Gastroesophageal sphincter (tissue), 4 donors: ENCODE data around the gene HOXA6. TPM values are rescaled to one million over a fixed set of nuclear protein-coding genes. Genes with fewer than 3 reads are reported as not detected.

Source experiments
- ATAC-seq: fragments of 150-250 bp; one replicate; pipeline ENCODE4 v1.9.1; 2016; ENCODE audit warnings: mild to moderate bottlenecking, moderate library complexity
- H3K27ac ChIP-seq, 4 donors: fragments of 200-600 bp; sonication (generic) in 3 of 4; 1 replicate in 3 of 4; 2 replicates in 1 of 4; pipeline ENCODE4 v1.5.1; 2016 to 2019
- H3K27me3 ChIP-seq: fragments of 200-600 bp; sonication (generic); one replicate; pipeline ENCODE4 v1.5.1; 2019
- H3K36me3 ChIP-seq, 2 donors: fragments of 200-600 bp; sonication (generic); one replicate each; pipeline ENCODE4 v1.5.1; 2019; ENCODE audit warnings: control low read depth in 1 of 2
- H3K4me1 ChIP-seq, 3 donors: fragments of 200-600 bp; sonication (generic); 1 replicate in 2 of 3; 2 replicates in 1 of 3; pipeline ENCODE4 v1.5.1; 2016 to 2019; ENCODE audit warnings: control low read depth in 2 of 3
- H3K4me3 ChIP-seq, 2 donors: fragments of 200-600 bp; sonication (generic); one replicate each; pipeline ENCODE4 v1.5.1; 2019; ENCODE audit warnings: mild to moderate bottlenecking in 1 of 2, moderate library complexity in 1 of 2
- H3K9me3 ChIP-seq, 3 donors: fragments of 200-600 bp; sonication (generic); one replicate each; pipeline ENCODE4 v1.5.1; 2017 to 2019; ENCODE audit warnings: control low read depth in 2 of 3
- CTCF ChIP-seq, 4 experiments: fragments of 200-600 bp in 2 of 4; fragments of 450-650 bp in 2 of 4; sonication (generic) in 1 of 4; IDR thresholded peaks; one replicate each; pipeline ENCODE4 v1.5.1; 2017 to 2019; ENCODE audit warnings: antibody characterized with exemption in 4 of 4, mild to moderate bottlenecking in 2 of 4, moderate library complexity in 2 of 4
- EP300 ChIP-seq: sonication (generic); formaldehyde crosslinking; IDR thresholded peaks from one replicate; pipeline ENCODE4 v1.6.1; 2017; ENCODE audit warnings: antibody characterized with exemption, mild to moderate bottlenecking
- POLR2A ChIP-seq, 2 donors: fragments of 450-650 bp; IDR thresholded peaks; one replicate each; pipeline ENCODE4 v1.6.1; 2017; ENCODE audit warnings: antibody characterized with exemption in 2 of 2, mild to moderate bottlenecking in 2 of 2, moderate library complexity in 1 of 2
- POLR2AphosphoS5 ChIP-seq: sonication (generic); formaldehyde crosslinking; IDR thresholded peaks from one replicate; pipeline ENCODE4 v1.6.1; 2017; ENCODE audit warnings: antibody characterized with exemption
- WGBS, 2 donors: methylation state at CpG; one replicate each; pipeline ENCODE4 v1.1.5; 2018; ENCODE audit warnings: low coverage in 1 of 2; 5-methylcytosine and 5-hydroxymethylcytosine counted together
- total RNA-seq, 4 donors: library from RNA; depleted of rRNA; stranded (reverse); fragments of >200 nt; gene quantifications; one replicate each; pipeline ENCODE4 v1.1.0, GENCODE V29; 2016

The HOXA6 gene
- total RNA-seq, 4 donors from 2014 or later: 0.46 to 12.7 TPM; not detected in 2

- 20% methylated on average over 6 of the region's 39 CpGs; no CpG with 5 or more reads in 1 of the 2 donors for WGBS, 2 donors
- ATAC-seq: no peak
- Histone ChIP-seq H3K4me3 (no peak overlapping the region), H3K4me1 (peaks cover 0 to 52% (median 12%) of the 10 kb centered on the region in 3 donors), H3K27ac (no peak overlapping the region), H3K9me3 (no peaks in the 10 kb centered on the region), H3K27me3 (peaks cover 100% of the 10 kb centered on the region), H3K36me3 (no peaks in the 10 kb centered on the region)
- TF ChIP-seq EP300 (no peak), POLR2A (IDR thresholded peaks at IDR 0.05) (no peak), POLR2AphosphoS5 (no peak), CTCF (IDR thresholded peaks at IDR 0.05) (no peak)
Measured at GRCh38 chr7:27182861-27183681, 35.5 kb upstream of the HOXA6 start.

GRCh38 chr7:27182285-27182841 is 34.8 kb upstream of the HOXA6 start:
- Histone ChIP-seq H3K9me3 (no peaks in the 10 kb centered on the region), H3K4me3 (no peak overlapping the region), H3K27me3 (peaks cover 100% of the 10 kb centered on the region), H3K36me3 (no peaks in the 10 kb centered on the region), H3K27ac (no peak overlapping the region), H3K4me1 (peaks cover 0 to 46% (median 11%) of the 10 kb centered on the region in 3 donors)
- no peak for ATAC-seq
- no peak for TF ChIP-seq CTCF (IDR thresholded peaks at IDR 0.05)
- no peak for TF ChIP-seq POLR2A (IDR thresholded peaks at IDR 0.05)
- 0% methylated on average over 2 of the region's 4 CpGs; no CpG with 5 or more reads in 1 of the 2 donors for WGBS, 2 donors

GRCh38 chr7:27181795-27182275 is 34.3 kb upstream of the HOXA6 start:
- 60% methylated on average over 1 of the region's 4 CpGs; no CpG with 5 or more reads in 1 of the 2 donors for WGBS, 2 donors
- Histone ChIP-seq H3K4me1 (peaks cover 0 to 46% (median 11%) of the 10 kb centered on the region in 3 donors), H3K4me3 (no peak overlapping the region), H3K36me3 (no peaks in the 10 kb centered on the region), H3K27me3 (peaks cover 100% of the 10 kb centered on the region), H3K27ac (no peak overlapping the region), H3K9me3 (no peaks in the 10 kb centered on the region)
- TF ChIP-seq CTCF (IDR thresholded peaks at IDR 0.05) (no peak), POLR2A (IDR thresholded peaks at IDR 0.05) (no peak), POLR2AphosphoS5 (no peak), EP300 (no peak)
- no peak for ATAC-seq

GRCh38 chr7:27180431-27181420 is 33.2 kb upstream of the HOXA6 start:
- peaks cover 0 to 41% (median 11%) of the 10 kb centered on the region in 3 donors for H3K4me1 ChIP-seq
- TF ChIP-seq POLR2A (IDR thresholded peaks at IDR 0.05) (no peak), EP300 (no peak), CTCF (IDR thresholded peaks at IDR 0.05) (no peak), POLR2AphosphoS5 (no peak)
- H3K4me3 ChIP-seq: no peak overlapping the region

More at GRCh38 chr7:27180431-27181420, 33.2 kb upstream of the HOXA6 start:
- no peak for ATAC-seq
- Histone ChIP-seq H3K27me3 (peaks cover 100% of the 10 kb centered on the region), H3K36me3 (no peaks in the 10 kb centered on the region), H3K9me3 (no peaks in the 10 kb centered on the region), H3K27ac (no peak overlapping the region)
- WGBS, 2 donors: 78% methylated on average over 3 of the region's 12 CpGs; no CpG with 5 or more reads in 1 of the 2 donors
